ENCODE measurements around the gene TAF11L12.
"Not testable (repeated sequence)": the region's sequence is repeated elsewhere in the genome, so short reads cannot be mapped to it uniquely, and the experiment has no call there.

Gene TAF11L12

DNA sequence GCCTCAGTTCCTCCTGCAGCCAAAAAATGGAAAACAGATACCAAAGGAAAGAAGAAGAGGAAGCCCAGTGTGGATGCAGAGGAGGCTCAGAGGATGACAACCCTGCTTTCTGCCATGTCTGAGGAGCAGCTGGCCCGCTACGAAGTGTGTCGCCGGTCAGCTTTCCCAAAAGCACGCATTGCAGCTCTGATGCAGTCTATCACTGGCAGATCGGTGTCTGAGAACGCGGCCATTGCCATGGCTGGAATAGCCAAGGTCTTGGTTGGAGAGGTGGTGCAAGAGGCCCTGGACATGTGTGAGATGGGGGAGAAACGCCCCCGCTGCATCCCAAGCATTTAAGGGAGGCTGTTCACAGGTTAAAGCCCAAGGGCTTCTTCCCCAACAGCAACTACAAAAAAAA, 39.0 kb downstream of the TAF11L12 start:
- H3K27me3 Mint-ChIP-seq; H3K36me3 Mint-ChIP-seq (ENCODE audit: low read depth); H3K4me3 Mint-ChIP-seq; H3K4me1 Mint-ChIP-seq (ENCODE audit: low read depth); intact Hi-C loops (cut with micrococcal nuclease); H3K27ac Mint-ChIP-seq: not testable (repeated sequence)
- H3K9me3 Mint-ChIP-seq = peaks cover 25% of the 10 kb centered on the region

GRCh38 chr5:17655201-17655759, 45.1 kb downstream of the TAF11L12 start:
- H3K36me3 Mint-ChIP-seq (ENCODE audit: low read depth); H3K4me3 Mint-ChIP-seq; H3K27ac Mint-ChIP-seq; intact Hi-C loops (cut with micrococcal nuclease); H3K4me1 Mint-ChIP-seq (ENCODE audit: low read depth); H3K27me3 Mint-ChIP-seq; H3K9me3 Mint-ChIP-seq: not testable (repeated sequence)

DNA sequence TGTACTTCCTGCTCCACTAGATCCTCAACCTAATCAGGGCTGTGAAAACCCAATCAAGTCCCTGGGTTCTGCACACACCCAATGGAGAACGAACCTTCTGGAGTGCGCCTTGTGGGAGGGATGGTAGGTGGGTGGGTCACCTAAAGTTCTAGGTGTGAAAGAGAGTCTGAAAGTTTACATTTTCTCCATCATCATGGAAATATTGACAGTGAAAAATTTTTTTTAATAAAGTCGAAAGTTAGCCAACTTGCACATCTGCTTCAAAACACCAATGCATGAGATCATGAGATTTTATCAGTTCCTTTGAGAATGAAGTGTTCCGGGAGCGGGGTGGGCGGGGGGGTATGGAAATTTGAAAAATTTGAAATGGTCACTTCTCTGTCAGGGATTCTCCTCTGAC, 45.7 kb downstream of the TAF11L12 start:
- intact Hi-C loops (cut with micrococcal nuclease) = no loop called here
- Mint-ChIP-seq H3K4me1 (ENCODE audit: low read depth) (no peaks in the 10 kb centered on the region), H3K36me3 (ENCODE audit: low read depth) (no peaks in the 10 kb centered on the region), H3K9me3 (peaks cover 16% of the 10 kb centered on the region), H3K27ac (no peak overlapping the region), H3K27me3 (no peaks in the 10 kb centered on the region), H3K4me3 (no peak overlapping the region)

Measured in dendritic cell treated with granulocyte-macrophage colony-stimulating factor and Interleukin-4, amounts not matched to agents 40 ng/mL and 50 ng/mL, for 4 days (primary cell).